IPS-NIHi11 (cell line): Measurements from ENCODE around the gene RSRC1.
"Not testable (repeated sequence)": the region's sequence is repeated elsewhere in the genome, so short reads cannot be mapped to it uniquely, and the experiment has no call there.

Source experiments
- DNase-seq: peaks from one replicate; pipeline ENCODE4 v3.0.0; 2012; ENCODE audit warnings: mixed read lengths, low spot score

The RSRC1 gene

DNA sequence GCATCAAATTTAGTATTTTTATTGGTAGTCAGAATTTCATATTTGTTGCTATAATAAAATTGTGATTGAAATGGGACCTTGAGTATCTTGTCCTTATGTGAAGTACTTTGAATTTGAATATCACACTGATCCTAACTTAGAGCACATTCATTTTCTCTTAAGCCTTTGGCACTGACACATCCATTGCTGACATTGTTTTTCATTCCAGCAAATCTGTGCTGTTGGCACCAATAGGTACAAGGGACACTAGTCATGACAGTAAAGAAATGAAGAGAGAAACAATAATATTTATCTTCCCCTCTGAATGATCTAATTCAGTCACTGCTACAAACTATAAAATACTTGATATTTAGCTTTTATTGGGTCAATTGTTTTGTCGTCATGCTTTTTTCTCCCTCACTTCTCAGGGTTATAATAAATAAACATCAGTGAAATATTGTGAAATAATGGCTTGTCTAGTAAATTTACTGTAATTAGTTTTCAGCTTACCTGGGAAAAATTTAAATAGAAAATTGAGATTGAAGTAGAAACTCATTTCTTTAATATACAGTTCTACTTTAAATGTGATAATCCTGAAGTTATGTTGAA is 294.3 kb downstream of the RSRC1 start:
- DNase-seq = no peak

DNA sequence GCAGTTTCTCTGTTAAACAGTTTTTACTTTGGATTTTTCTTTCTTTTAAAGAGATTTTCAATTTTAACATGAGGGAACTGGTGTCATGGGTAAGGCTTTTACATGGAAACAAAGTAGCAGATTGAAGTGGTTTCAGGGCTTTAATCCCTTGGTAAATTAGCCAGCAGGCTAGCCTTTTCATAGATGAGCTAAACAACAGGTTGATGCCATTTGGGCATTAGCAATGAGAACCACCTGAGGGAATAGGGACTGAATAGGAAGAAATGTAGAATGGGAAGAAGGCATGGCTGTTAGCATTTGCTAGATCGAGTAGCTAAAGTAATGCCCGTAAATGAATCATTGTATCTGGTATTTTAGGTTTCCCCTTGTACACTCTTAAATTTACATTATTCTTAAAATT is 295.6 kb downstream of the RSRC1 start:
- no peak for DNase-seq

DNA sequence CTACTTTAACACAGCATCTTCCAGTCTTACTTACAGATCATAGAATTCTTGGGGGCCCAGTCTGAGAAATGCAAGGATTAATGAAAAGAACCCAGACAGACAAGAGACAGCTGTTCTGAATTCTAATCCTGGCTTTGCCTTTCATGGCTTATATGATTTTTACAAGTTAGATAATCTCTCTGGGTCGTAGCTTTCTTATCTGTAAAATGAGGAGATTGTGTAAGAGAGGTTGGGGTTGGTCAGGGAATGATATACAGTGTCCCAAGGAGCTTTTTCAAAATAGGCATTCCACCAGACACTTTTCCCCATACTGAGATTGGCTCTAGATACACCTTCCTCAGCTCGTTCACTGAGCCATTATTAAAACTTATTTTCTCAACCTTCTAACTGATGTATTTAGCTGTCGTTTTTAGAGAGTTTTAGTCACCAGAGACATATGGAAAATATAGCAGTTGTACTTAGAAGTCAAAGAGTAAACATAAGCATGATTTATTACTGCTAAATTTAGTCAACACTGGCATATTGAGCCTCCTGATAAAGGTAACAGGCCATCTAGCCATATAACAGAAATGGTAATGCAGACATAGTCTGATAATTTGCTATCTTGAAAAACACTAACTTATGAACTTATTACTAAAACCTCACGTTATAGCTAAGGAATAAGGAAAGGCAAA is 298.1 kb downstream of the RSRC1 start:
- no peak for DNase-seq

DNA sequence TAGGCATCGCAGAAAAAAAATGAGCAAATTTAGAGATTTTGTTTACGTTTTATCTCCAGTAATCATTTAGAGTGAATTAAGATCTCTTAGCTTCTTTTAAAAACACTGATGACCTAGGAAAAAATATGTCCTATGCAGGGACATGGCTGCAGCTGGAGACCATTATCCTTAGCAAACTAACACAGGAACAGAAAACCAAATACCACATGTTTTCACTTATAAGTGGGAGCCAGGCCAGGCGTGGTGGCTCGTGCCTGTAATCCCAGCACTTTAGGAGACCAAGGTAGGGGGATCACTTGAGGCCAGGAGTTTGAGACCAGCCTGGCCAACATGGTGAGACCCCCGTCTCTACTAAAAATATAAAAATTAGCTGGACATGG is 298.6 kb downstream of the RSRC1 start:
- DNase-seq = not testable (repeated sequence)

DNA sequence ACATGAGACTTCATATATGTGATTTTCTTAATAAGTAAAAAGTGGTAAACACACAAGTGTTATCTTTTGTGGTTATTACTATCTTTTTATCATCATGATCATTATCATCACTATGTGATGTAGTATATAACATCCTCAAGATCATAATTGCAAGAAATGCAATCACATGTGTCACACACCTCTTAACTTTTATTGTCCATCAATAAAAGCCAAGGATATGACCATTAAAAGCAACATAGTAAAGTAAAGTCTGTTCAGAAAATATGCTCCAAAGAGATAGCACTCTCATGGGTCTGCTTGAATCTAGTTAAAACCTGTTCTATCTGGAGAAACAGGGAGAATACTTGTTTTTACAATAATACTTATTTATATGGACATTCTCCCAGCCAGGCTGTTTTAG is 308.1 kb downstream of the RSRC1 start:
- DNase-seq = no peak

DNA sequence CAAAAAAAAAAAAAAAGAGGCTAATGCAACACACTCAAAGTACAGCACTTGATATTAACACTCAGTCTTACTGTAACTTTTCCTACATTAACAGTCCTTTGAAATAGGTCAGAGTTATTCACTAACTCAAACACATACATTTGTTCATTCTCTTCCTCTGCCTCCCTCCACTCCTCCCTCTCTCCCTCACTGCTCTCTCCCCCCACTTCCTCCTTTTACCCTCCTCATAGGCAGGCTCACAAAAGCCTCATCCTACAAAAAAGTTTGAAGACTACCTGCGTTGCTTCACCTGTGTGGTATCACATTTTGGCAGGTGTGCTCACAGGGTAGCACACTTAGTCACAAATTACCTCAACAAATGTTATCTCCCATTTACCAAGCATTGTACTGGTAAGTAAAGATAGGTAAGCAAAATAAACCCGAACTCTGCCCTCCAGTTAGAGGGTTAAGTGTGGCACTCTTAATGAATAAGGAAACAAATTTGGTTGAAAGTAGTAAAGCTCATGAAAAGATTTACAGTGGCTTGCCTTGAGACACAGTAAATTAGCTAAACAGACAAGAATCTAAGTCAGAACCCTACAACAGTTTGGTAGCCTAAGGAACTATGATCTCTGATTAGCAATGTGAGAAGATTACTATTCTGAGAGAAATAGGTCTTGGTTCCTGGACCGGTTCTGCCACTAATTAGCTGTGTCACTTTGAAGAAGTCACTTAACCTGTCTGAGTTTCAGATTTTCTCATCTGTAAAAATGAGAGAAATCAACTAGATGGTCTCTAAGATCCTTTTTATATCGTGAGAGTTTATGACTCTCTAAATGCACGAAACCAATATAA is 310.1 kb downstream of the RSRC1 start:
- DNase-seq = no peak

DNA sequence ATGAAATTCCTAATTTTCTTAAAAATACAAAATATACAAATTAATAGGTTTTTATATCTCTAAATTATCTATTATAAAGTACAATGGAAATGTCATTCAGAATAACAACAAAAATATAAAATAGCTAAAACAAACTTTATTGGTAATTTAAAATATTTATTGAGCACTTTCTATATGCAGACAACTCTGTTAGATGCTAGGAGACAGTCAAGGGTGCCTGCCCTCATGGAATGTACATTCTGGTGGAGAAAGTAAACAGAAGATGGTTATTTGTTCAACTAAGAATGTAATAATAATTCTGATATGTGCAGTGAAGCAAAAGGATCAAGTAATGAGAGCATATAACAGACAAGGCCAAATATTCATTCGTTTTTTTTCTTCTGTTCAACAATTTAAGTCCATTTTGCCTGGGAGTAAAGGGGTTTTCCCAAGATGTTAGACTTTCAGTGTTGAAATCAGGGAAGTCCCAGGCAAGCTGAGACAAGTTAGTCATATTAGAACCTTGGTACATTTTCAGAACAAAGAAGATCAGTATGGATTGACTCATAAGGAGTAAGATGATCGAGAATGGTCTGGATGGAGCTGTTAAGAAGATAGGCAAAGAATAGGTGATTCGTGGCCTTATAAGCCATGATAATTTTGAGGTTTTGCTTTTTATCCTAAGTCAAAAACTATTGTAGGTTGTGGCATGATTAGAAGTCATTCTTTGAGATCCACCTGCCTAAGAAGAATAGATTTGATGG is 310.9 kb downstream of the RSRC1 start:
- no peak for DNase-seq

DNA sequence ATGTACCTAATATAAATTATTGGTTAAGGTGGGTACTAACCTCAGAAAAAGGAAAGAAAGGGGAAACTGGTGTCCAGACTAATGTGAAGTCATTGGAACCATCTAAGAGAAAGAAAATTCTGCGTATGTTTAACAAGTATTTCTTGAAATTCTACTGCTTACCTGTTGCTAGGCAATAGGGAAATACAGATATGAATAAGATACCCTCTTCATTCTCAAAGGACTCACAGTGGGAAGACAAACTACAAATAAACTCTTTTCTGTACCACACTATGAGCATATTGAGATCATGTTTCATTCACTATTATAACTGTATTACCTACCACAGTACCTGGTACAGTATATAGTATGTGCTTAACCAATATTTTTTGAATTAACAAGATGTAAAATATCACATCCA is 320.6 kb downstream of the RSRC1 start:
- DNase-seq = no peak

DNA sequence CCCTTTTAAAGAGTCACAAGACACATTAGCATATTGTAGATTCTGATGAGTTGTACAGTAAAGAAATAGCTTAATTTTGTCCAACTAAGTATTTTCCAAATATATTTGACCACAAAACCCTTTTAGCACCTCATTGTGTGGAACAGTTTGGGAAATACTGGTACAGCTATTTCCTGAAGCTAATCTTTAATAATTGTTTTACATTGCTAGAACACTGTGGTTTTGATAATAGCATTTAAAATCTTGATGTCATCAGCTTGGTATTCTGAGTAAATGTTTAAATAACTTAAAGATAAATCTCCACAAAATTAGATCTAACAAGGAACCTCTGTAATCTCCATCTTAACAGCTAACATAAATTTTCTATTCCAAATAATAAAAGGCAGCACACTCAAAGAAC is 321.1 kb downstream of the RSRC1 start:
- no peak for DNase-seq

DNA sequence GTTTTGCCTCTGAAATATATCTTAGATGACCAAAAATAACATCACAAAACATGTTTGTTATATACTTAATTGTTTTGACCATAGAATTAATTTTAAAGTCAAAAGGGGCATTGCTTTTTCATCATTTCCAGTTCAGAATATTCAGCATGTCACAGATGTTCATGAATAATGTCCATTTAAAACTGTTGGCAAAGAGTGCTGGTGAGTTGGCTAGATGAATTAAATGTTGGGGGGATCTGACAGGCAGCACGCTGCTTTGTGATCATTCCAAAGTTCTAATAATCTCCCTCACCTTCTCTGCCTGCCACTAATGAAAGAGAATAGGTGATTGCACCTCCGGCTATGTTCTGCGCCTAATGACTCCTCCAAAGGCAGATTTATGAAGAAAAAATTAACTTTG is 321.9 kb downstream of the RSRC1 start:
- no peak for DNase-seq

DNA sequence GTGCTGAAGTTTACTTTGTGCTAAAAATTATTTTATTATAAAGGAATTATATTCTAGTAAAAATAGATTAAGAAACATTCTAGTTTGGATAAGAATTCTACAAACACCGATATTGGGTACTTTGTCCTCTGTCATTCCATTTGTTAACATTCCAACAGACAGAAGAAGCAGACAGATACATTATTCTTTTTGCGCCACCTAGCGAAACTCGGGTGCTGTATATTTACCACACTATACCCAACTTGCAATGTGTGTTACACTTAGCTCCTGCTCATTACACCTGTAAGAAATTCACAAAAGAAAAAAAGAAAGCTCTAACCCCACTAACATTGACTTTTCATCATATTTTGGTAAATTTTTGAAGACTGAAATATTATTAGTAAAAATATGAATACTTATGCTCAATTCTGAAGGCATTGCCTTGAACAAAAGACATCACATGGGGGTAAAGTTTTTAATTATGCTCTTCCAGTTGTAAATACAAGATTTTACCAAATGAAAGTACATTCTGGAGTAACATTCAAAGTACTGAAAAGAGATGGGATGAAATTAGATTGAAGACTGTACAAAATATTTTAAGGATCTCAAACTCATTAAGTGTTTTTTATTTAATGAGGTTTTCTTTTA is 324.6 kb downstream of the RSRC1 start:
- DNase-seq = peak; percentile 39

DNA sequence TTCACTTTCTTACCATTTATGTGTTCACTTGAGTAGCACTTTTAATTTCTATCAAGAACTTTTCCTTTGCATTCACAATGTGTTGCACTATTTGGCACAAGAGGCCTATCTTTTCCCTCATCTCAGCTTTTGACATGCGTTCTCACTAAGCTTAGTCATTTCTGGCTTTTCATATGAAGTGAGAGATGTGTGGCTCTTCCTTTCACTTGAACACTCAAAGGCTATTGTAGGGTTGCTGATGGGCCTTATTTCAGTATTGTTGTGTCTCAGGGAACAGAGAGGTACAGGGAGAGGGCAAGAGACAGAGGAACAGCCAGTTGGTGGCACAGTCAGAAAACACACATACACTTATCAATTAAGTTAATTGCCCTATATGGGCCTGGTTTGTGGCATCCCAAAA is 333.7 kb downstream of the RSRC1 start:
- no peak for DNase-seq

DNA sequence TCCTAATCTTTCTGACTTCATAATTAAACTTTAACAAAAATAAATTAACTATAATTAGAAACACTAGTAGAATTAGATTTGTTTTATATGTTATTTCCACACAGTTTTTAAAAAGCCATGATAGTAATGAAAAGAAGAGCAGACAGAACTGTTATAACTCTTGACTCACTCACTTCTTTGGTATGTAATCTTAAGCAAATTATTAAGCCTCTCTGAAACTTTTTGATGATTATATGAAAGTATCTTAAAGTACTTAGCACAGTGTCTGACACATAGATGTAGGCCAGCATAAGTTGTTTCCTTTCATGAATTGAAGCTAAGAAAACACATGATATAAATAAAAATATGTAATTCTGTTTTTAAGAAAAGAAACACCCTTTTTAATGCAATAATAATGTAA is 337.5 kb downstream of the RSRC1 start:
- DNase-seq = no peak

DNA sequence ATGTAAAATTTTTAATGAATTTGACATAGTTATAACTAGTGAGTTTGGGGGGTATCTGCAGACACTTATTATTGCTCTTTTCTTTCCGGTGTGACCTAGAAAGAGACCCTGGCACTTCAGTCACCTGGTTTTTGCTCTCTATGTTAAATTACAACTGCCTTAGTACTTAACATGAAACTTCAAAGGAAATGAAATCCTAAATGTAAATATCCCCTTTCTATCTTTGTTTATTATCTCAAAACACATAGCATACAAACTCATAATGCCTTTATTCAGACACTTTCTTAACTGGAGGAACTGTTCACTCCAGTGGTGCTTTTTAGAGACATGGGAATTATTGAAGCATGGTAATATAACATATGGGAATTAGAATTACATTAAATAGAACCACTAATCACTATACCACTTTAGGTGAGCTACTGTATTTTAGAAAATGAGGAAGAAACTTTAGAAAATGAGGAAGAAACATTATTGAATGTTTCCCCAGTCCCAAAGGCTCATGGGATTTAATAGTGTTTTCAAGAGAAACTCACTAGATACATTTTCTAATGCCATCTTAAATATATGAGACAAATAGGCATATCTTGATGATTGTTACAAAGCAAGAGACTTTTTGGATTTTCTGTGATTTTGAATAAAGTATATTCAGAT is 341.6 kb downstream of the RSRC1 start:
- no peak for DNase-seq

DNA sequence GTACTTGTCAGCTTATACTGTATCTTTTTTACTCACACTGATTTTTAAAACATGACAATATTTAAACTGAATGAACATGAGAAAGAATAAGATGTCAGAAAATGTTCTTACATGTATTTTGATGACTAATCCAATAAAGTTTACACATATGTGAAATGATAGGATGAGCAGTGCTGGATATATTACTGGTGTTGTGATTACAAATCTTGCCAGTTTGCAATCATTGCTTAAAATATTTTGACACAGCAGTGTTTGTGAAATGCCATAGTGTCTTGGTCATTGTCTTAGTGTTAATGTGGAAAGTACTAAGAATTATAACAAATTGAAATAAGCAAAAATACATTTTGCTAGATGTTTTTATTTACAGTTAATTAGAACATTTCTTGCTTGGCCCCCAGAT is 342.4 kb downstream of the RSRC1 start:
- DNase-seq = no peak

DNA sequence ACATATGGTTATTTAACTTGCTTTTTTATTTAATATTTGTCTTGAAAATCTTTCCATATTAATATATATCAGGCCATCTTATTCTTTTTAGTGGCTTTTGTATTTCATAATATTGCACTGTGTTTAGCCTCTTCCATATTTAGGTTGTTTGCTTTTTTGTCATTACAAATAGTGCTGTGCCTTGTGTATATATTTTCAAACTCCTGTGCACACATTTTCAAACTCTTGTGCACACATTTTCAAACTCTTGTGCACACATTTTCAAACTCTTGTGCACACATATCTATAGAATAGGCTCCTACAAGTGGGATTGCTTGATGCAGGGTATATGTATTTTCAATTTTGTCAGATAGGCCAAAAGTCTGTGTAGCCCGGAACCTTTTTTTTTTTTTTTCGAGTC is 343.1 kb downstream of the RSRC1 start:
- DNase-seq = no peak

DNA sequence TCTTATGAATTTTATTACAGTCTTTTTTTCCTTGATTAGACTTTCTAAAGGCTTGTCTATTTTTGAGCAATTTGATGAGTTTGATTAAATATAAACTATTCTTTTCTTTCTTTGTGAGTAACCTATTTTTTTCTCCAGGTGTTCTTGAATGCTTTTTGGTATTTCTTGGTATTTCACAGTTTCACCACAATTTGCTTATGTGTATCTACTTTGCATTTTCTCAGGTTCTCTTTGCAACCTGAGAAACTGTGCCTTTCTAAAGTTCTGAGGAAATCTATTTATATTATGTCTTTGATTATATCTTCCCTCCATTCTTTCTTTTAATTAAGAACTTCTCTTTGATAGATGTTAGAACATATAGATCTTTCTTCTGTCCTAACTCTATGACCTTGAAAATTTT is 344.0 kb downstream of the RSRC1 start:
- no peak for DNase-seq

DNA sequence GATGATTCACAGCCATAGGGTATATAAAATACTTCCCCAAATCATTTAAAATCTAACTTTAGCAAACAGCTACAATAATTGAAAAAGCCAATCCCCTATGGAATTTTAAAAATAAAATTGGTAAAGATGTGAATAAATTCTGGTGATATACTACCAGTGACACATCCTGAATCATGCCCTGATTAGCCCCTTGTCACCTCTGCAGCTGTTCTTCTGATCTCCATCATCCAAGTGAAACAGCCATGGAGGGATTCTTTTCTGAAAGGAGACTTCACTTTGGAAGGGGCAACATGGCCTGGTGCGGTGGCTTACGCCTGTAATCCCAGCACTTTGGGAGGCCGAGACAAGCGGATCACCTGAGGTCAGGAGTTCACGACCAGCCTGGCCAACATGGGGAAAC is 345.5 kb downstream of the RSRC1 start:
- DNase-seq = no peak

DNA sequence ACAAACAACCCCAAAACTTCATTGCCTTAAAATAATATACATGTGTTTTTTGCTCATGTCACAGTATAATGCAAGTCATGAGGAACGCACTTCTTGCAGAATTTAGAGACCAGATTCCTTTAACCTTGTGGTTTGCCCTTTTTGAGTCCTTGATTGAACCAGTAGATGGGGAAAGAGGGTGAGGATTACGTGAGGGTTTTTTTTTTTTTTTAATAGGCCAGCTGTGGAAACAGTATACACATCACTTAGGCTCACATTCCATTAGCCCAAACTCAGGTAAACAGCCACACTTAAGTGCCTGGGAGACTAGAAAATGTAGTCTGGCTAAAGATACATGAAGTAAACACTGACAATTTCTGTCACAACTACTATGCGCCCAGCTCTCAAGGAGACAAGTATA is 346.2 kb downstream of the RSRC1 start:
- no peak for DNase-seq

DNA sequence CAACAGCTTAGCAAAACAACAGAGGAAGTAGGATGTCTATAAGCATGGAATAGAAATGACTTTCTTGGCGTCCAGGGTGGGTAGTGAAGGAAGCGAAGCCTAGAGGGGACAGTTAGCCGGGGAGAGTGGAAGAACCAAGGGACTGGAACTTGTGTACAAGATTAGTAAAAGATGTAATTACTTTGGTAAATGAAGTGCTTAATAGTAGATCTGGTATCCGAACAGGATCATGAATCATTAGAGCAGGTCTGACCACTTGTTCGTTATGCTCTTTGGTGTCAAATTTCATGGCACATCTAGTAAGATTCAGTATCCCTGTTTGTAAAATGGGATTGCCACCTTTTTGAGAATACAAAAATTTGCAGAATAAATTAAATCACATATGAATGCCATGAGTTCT is 348.6 kb downstream of the RSRC1 start:
- DNase-seq = peak; percentile 8

DNA sequence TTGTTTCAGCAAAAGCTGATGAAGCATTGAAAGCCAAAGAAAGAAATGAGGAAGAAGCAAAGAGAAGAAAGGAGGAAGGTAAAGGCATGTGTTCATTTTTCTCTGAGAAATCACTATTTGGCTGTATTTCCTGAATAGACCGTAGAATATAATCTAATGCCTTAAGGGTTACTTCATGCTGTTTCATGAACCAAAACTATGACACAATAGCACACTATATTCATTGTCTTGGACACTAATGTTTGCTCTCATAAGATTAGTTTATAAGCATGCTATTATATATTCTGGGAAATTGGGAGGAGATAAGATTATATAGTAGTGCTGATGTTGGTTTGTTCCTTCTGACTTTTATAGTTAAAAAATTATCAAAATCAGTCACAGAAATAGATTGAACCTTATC is 351.0 kb downstream of the RSRC1 start:
- no peak for DNase-seq

DNA sequence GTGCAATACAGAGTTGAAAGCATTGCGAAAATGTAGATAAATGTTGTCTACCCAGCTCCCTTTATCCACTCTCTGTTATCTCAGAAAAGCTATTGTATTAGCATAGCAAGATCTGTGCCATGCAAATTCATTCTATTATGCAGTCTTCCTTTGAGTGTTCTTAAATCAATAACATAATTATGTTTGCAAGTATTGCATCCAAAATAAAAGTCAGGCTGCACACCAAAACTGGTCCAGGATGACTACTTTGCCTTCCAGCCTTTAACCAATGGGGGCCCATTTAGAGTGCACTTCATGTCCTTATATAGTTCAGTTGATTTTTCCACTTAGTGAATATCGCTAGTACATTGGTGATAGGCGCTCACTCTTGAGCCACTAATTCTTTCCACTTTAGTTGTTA is 353.7 kb downstream of the RSRC1 start:
- DNase-seq = no peak
